ENCODE data around the gene MTOR. TPM values are rescaled to one million over a fixed set of nuclear protein-coding genes. Genes with fewer than 3 reads are reported as not detected.

Gene MTOR
- total and polyA plus RNA-seq, 2 of the 8 experiments (the other 6 are each of a cell fraction or from before 2014, with no cell fraction given), result 44.2 to 76.8 TPM

GRCh38 chr1:11098931-11099309 is 163.4 kb downstream of the MTOR start:
- CTCF ChIA-PET (ENCODE audit: partially characterized antibody), result interaction anchor here (1.6 to 2.0 kb wide), 3 partner anchors 11 to 61 kb away, joined by 5 to 8 read pairs (median 7); no protein-coding TSS in a partner anchor
- no peak overlapping the region for H2AK5ac ChIP-seq (ENCODE audit: low read depth, low read length)
- TF ChIP-seq EZH2 (IDR thresholded peaks at IDR 0.05; ENCODE audit: low read depth, low read length, severe bottlenecking), result no peak
- TF ChIP-seq ZNF274 (IDR thresholded peaks at IDR 0.05; ENCODE audit: borderline replicate concordance, extremely low read depth, low read length), result no peak
- no peak for TF ChIP-seq SIRT6 (IDR thresholded peaks at IDR 0.05; ENCODE audit: low read length)
- no peak for TF ChIP-seq ASH2L (IDR thresholded peaks at IDR 0.05; ENCODE audit: low read length)
- no peak for TF ChIP-seq ATF2 (IDR thresholded peaks at IDR 0.05; ENCODE audit: low read length)
- TF ChIP-seq, protein P1, sequence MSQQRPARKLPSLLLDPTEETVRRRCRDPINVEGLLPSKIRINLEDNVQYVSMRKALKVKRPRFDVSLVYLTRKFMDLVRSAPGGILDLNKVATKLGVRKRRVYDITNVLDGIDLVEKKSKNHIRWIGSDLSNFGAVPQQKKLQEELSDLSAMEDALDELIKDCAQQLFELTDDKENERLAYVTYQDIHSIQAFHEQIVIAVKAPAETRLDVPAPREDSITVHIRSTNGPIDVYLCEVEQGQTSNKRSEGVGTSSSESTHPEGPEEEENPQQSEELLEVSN (IDR thresholded peaks at IDR 0.05), result no peak
- TF ChIP-seq RAD21 (IDR thresholded peaks at IDR 0.05 in 1 of 2, conservative IDR thresholded peaks at IDR 0.05 in 1 of 2; ENCODE audit: low read depth in 2 of 2, low read length in 2 of 2), result no peak
- no peak for TF ChIP-seq RFX5 (IDR thresholded peaks at IDR 0.05; ENCODE audit: borderline replicate concordance, low read depth, low read length)
- no peak for TF ChIP-seq SRF (IDR thresholded peaks at IDR 0.05; ENCODE audit: low read depth, low read length)
- TF ChIP-seq SAP30 (IDR thresholded peaks at IDR 0.05; ENCODE audit: insufficient read depth, insufficient replicate concordance, low read length), result no peak

More at GRCh38 chr1:11098931-11099309, 163.4 kb downstream of the MTOR start:
- no peak overlapping the region; the same call in 1 of the 2 replicates for H2BK5ac ChIP-seq (ENCODE audit: low read depth, low read length)
- no peaks in the 10 kb centered on the region; the same call in 1 of the 2 replicates for H3K23me2 ChIP-seq (ENCODE audit: low read depth, low read length)
- no peak overlapping the region for H4K91ac ChIP-seq (replicated peaks; ENCODE audit: insufficient read length, low read length)
- H3K14ac ChIP-seq (ENCODE audit: insufficient read length), result no peak overlapping the region
- H4K20me1 ChIP-seq (replicated peaks in 1 of 2; ENCODE audit: control insufficient read depth in 1 of 2, insufficient read depth in 2 of 2, low read length in 2 of 2), result no peaks in the 10 kb centered on the region
- peak overlapping the region; percentile 100; the same call in 1 of the 2 replicates for H4K8ac ChIP-seq (ENCODE audit: extremely low read depth, insufficient read depth, low read length)
- 23% methylated on average over 5 of the region's 5 CpGs; no CpG with 5 or more reads in 1 of the 2 experiments for WGBS, 2 experiments (ENCODE audit: extremely low coverage in 1 of 2, insufficient coverage in 1 of 2, insufficient read length in 1 of 2, insufficient replicate concordance in 2 of 2, low coverage in 1 of 2, low lambda C conversion rate in 2 of 2, missing lambda C conversion rate in 1 of 2)
- no peak overlapping the region for H2BK12ac ChIP-seq (ENCODE audit: low read depth, low read length)
- H3K9ac ChIP-seq (replicated peaks in 1 of 4; ENCODE audit: extremely low read depth in 1 of 4, low read depth in 3 of 4, low read length in 3 of 4), result peak overlapping the region; percentile 0 to 99 (median 93)
- H2BK20ac ChIP-seq (ENCODE audit: low read length), result no peak overlapping the region
- no peak overlapping the region for H2BK15ac ChIP-seq (ENCODE audit: low read length)
- no peaks in the 10 kb centered on the region for H3K9me3 ChIP-seq (ENCODE audit: insufficient read depth in 2 of 2, low read depth in 1 of 2, low read length in 1 of 2)
- peaks cover 5 to 17% of the 10 kb centered on the region in 2 experiments for H3K79me2 ChIP-seq (ENCODE audit: control insufficient read depth in 1 of 2, insufficient read depth in 2 of 2, low read length in 2 of 2)
- POLR2A ChIA-PET (ENCODE audit: partially characterized antibody), result interaction anchor here (0.7 to 3.3 kb wide), 23 partner anchors 9 to 163 kb away, joined by 3 to 17 read pairs (median 4); partner anchors contain the start of genes ANGPTL7, MTOR and SRM
- no peak overlapping the region for H3K23ac ChIP-seq (ENCODE audit: insufficient read length)
- H3K18ac ChIP-seq (ENCODE audit: extremely low read depth, low read length), result no peak overlapping the region
- no peak overlapping the region for H3K56ac ChIP-seq (replicated peaks; ENCODE audit: insufficient read length, low read depth, low read length)
- peak overlapping the region; percentile 73 to 78 for H3K4me2 ChIP-seq (ENCODE audit: insufficient read depth in 1 of 2, low read depth in 2 of 2, low read length in 2 of 2)
- H3K4ac ChIP-seq (replicated peaks; ENCODE audit: insufficient read length, low read depth, low read length), result no peak overlapping the region
- H3K27ac ChIP-seq (ENCODE audit: low read depth, low read length), result no peak overlapping the region
- H2AFZ ChIP-seq (ENCODE audit: low read length), result no peak overlapping the region
- no peak overlapping the region for H4K5ac ChIP-seq (ENCODE audit: insufficient read length, low read depth, low read length)
- H3K79me1 ChIP-seq (ENCODE audit: low read depth, low read length), result no peaks in the 10 kb centered on the region; the same call in 1 of the 2 replicates
- no peak for FAIRE-seq
- H3K4me3 ChIP-seq (ENCODE audit: extremely low read depth in 1 of 4, insufficient read depth in 2 of 4, low read depth in 3 of 4, low read length in 4 of 4), result peak overlapping the region; percentile 85 to 99 (median 97)
- H2BK120ac ChIP-seq (replicated peaks; ENCODE audit: low read depth, low read length), result no peak overlapping the region
- H3K27me3 ChIP-seq (replicated peaks in 1 of 4; ENCODE audit: control insufficient read depth in 3 of 4, extremely low read depth in 1 of 4, insufficient read depth in 3 of 4, low read length in 3 of 4), result no peaks in the 10 kb centered on the region
- H3K4me1 ChIP-seq (replicated peaks in 1 of 4; ENCODE audit: control insufficient read depth in 3 of 4, insufficient read depth in 4 of 4, low read length in 3 of 4), result peaks cover 0 to 6% (median 1%) of the 10 kb centered on the region in 4 experiments; a peak in 3 of 7 replicates
- H3K36me3 ChIP-seq (ENCODE audit: control insufficient read depth in 2 of 4, insufficient read depth in 4 of 4, low read length in 3 of 4), result peaks cover 0 to 36% (median 15%) of the 10 kb centered on the region in 4 experiments; a peak in 5 of 8 replicates
- DNase-seq (ENCODE audit: low read depth in 1 of 2, low spot score in 2 of 2), result no peak

Measured in H1 (cell line).